K562 (cell line): ENCODE results near the gene RBBP4. TPM values are rescaled to one million over a fixed set of nuclear protein-coding genes. Genes with fewer than 3 reads are reported as not detected.

Source experiments
- ATAC-seq: fragments of 200-7000 bp; cut with Tn5 transposase; 3 replicates; pipeline ENCODE4 v1.9.1; 2020; ENCODE audit warnings: moderate library complexity
- BruUV-seq: library from RNA; stranded (reverse); fragments of 400-500 nt; replicated peaks from 2 replicates; lab custom pipeline; 2021; lab: Mats Ljungman, UMichigan
- CTCF ChIA-PET: fragments of 300-600 bp; formaldehyde crosslinking; extraction: SDS; loops from one replicate; lab custom pipeline; 2021; ENCODE audit warnings: low intra/inter-chr PET ratio; lab: Yijun Ruan, JAX
- POLR2A ChIA-PET: fragments of 300-600, 350-650 bp; sonication (Branson Sonifier 250); formaldehyde crosslinking; extraction: SDS; loops from one replicate; lab custom pipeline; 2021; ENCODE audit warnings: antibody characterized with exemption, inconsistent platforms; lab: Yijun Ruan, JAX
- DNase-seq, 4 experiments: peaks; one replicate each; pipeline versions ENCODE4 v3.0.0 to v3.0.0-alpha.2; 2011 to 2018; ENCODE audit warnings: low spot score in 3 of 4, mixed read lengths in 3 of 4; ENCODE audit errors: extremely low read depth in 1 of 4
- FAIRE-seq: peaks from 2 replicates; lab custom pipeline; 2011; peaks lifted over from hg19 to GRCh38; lab: Jason Lieb, UNC
- H2AFZ ChIP-seq: 2 replicates; pipeline ENCODE4 v1.6.0; 2011; ENCODE audit warnings: low read depth, low read length, control low read depth, inconsistent platforms
- H3K27ac ChIP-seq: fragments of 200-600 bp; 3 replicates; pipeline ENCODE4 v1.8.0; 2011; ENCODE audit warnings: low read depth, mild to moderate bottlenecking, control low read depth, inconsistent platforms, low read length, moderate library complexity, mixed read lengths; ENCODE audit errors: extremely low read depth
- H3K27me3 ChIP-seq, 2 experiments: fragments of 300-600 bp in 1 of 2; 2 replicates in 1 of 2; 3 replicates in 1 of 2; pipeline versions ENCODE4 v1.6.0 to v1.8.0; 2011; ENCODE audit warnings: inconsistent platforms in 2 of 2, low read length in 2 of 2, mild to moderate bottlenecking in 1 of 2, mixed read lengths in 1 of 2, moderate library complexity in 1 of 2; ENCODE audit not compliant: control insufficient read depth in 2 of 2, insufficient read depth in 2 of 2
- H3K36me3 ChIP-seq: fragments of 300-600 bp; 3 replicates; pipeline ENCODE4 v1.8.0; 2011; ENCODE audit warnings: mild to moderate bottlenecking, low read length, inconsistent platforms; ENCODE audit not compliant: control insufficient read depth, insufficient read depth
- H3K4me1 ChIP-seq, 2 experiments: fragments of 200-600 bp in 1 of 2; replicated peaks in 1 of 2; 2 replicates in 1 of 2; 3 replicates in 1 of 2; pipeline versions ENCODE4 v1.5.1 to v1.8.0; 2011; ENCODE audit warnings: inconsistent platforms in 2 of 2, low read length in 2 of 2, mild to moderate bottlenecking in 1 of 2, mixed read lengths in 1 of 2, moderate library complexity in 1 of 2; ENCODE audit not compliant: control insufficient read depth in 2 of 2, insufficient read depth in 2 of 2
- H3K4me2 ChIP-seq: 2 replicates; pipeline ENCODE4 v1.6.1; 2011; ENCODE audit warnings: low read length, control low read depth, inconsistent platforms, mixed read lengths; ENCODE audit not compliant: insufficient read depth
- H3K4me3 ChIP-seq: fragments of 200-600 bp; sonication (generic), shearing (Covaris generic); 2 replicates; pipeline ENCODE4 v1.5.1; 2016; ENCODE audit warnings: control low read depth, inconsistent platforms
- H3K79me2 ChIP-seq: fragments of 200-600 bp; 3 replicates; pipeline ENCODE4 v1.8.0; 2011; ENCODE audit warnings: low read length, inconsistent platforms; ENCODE audit not compliant: control insufficient read depth, insufficient read depth
- H3K9ac ChIP-seq, 2 experiments: 2 replicates each; pipeline versions ENCODE4 v1.6.0 to v1.6.1; 2011; ENCODE audit warnings: low read depth in 2 of 2, low read length in 2 of 2, control low read depth in 1 of 2, inconsistent platforms in 1 of 2, mild to moderate bottlenecking in 1 of 2, mixed read lengths in 1 of 2; ENCODE audit not compliant: insufficient read depth in 1 of 2
- H3K9me1 ChIP-seq: one replicate; pipeline ENCODE4 v1.6.0; 2011; ENCODE audit warnings: inconsistent platforms, mild to moderate bottlenecking, low read length, moderate library complexity; ENCODE audit not compliant: control insufficient read depth, insufficient read depth
- H3K9me3 ChIP-seq: replicated peaks from 2 replicates; pipeline ENCODE4 v1.5.1; 2011; ENCODE audit warnings: low read depth, low read length, inconsistent platforms; ENCODE audit not compliant: control insufficient read depth, insufficient read depth
- H4K20me1 ChIP-seq: replicated peaks from 2 replicates; pipeline ENCODE4 v1.6.1; 2011; ENCODE audit warnings: low read length, inconsistent platforms, mixed read lengths; ENCODE audit not compliant: control insufficient read depth, insufficient read depth
- CC2D1A ChIP-seq: fragments of 450-650 bp; IDR thresholded peaks from 2 replicates; pipeline ENCODE4 v1.6.1; 2017; ENCODE audit warnings: mild to moderate bottlenecking
- FOS ChIP-seq: IDR thresholded peaks from 3 replicates; pipeline ENCODE4 v1.6.1; 2011; ENCODE audit not compliant: insufficient read length; ENCODE audit errors: extremely low read depth
- NFYB ChIP-seq: IDR thresholded peaks from 2 replicates; pipeline ENCODE4 v1.6.1; 2011; ENCODE audit warnings: mild to moderate bottlenecking, moderate library complexity; ENCODE audit not compliant: insufficient read length; ENCODE audit errors: extremely low read depth
- POLR2A ChIP-seq: fragments of 450-650 bp; conservative IDR thresholded peaks from 2 replicates; pipeline ENCODE4 v1.6.1; 2016
- POLR2B ChIP-seq: fragments of 450-650 bp; IDR thresholded peaks from 2 replicates; pipeline ENCODE4 v1.6.1; 2018; ENCODE audit warnings: low read depth; ENCODE audit not compliant: partially characterized antibody
- U2AF2 ChIP-seq: fragments of 200-400 bp; formaldehyde crosslinking; optimal IDR thresholded peaks from 2 replicates; pipeline ENCODE3; 2017; ENCODE audit warnings: low read depth, mild to moderate bottlenecking, low read length
- WGBS: fragments of 100-300 bp; shearing (Covaris generic); methylation state at CpG from one replicate; pipeline ENCODE4 v1.1.6; 2016; ENCODE audit warnings: low coverage, mixed read lengths; ENCODE audit not compliant: insufficient coverage; ENCODE audit errors: missing lambda C conversion rate; 5-methylcytosine and 5-hydroxymethylcytosine counted together
- in situ Hi-C: fragments of 300-500 bp; cut with MboI; formaldehyde crosslinking; loops from 4 replicates; pipeline ENCODE4 v1.15.0; 2018; ENCODE audit warnings: inconsistent platforms, mixed read lengths
- intact Hi-C: fragments of 100-400 bp; cut with micrococcal nuclease; formaldehyde crosslinking; loops from 2 replicates; pipeline ENCODE4 v1.14.2; 2022
- polyA plus RNA-seq, 8 experiments: library from polyadenylated mRNA; depleted of rRNA in 4 of 8; stranded (reverse) in 5 of 8; unstranded in 3 of 8; fragments of >200 nt; fragmentation: Nextera tagmentation in 2 of 8; fragmentation: Illumina TruSeq in 1 of 8; extraction: Ambion mirVana in 2 of 8; extraction: Trizol in 1 of 8; gene quantifications; 2 replicates each; pipeline versions ENCODE4 v1.2.1 to v1.2.3, GENCODE V29; 2011 to 2014; ENCODE audit warnings: inconsistent platforms in 1 of 8, missing spikeins in 1 of 8
- total RNA-seq, 7 experiments: library from RNA; depleted of rRNA in 6 of 7; stranded (reverse); fragments of >200 nt in 6 of 7; fragmentation: Illumina TruSeq in 2 of 7; extraction: Trizol in 2 of 7; gene quantifications; 2 replicates each; pipeline versions ENCODE4 v1.2.1 to v1.2.3, GENCODE V29; 2011 to 2021; ENCODE audit warnings: low replicate concordance in 1 of 7

Gene RBBP4
- total and polyA plus RNA-seq, 9 of the 15 experiments (the other 6 are each of a cell fraction or from before 2014, with no cell fraction given): 185 to 409 (median 259) TPM

DNA sequence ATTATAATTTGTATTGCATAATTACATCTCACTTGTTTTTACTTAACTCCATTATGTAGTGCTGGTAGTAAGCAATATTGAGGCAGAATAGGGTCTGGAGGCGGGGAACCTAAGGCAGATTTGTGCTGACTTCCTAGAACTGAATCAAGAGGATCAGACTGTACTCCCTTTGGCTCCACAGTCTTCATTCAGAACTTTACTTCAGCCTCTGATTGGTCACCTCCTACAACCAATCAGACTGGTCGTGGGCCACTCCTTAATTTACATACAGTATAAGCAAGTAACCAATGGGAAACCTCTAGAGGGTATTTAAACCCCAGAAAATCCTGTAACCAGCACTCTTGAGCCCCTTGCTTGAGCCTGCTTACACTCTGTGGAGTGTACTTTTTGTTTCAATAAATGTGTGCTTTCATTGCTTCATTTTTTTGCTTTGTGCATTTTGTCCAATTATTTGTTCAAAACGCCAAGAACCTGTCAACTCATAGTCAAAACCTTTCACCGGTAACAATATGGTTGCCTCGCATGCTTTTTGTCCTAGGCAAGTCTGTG, 32.3 kb upstream of the RBBP4 start:
- no peak overlapping the region for H3K27ac ChIP-seq
- 75% methylated on average over 5 of the region's 5 CpGs for WGBS
- ChIA-PET CTCF (interaction anchor here (0.6 kb wide), 1 partner anchor 83 kb away, joined by 3 read pairs; no protein-coding TSS in a partner anchor), POLR2A (no interaction called here)
- no peaks in the 10 kb centered on the region; the same call in 1 of the 2 replicates for H4K20me1 ChIP-seq
- H3K9me3 ChIP-seq: no peaks in the 10 kb centered on the region
- no peak overlapping the region for H3K9ac ChIP-seq
- DNase-seq (peak; percentile 24 to 64 (median 46)), FAIRE-seq (peak; percentile 85), ATAC-seq (peak; percentile 99)
- H3K4me1 ChIP-seq: no peaks in the 10 kb centered on the region; a peak in 1 of 5 replicates
- no peak overlapping the region for H3K4me2 ChIP-seq
- in situ Hi-C loops (no loop called here), intact Hi-C loops (no loop called here)
- H3K9me1 ChIP-seq: no peaks in the 10 kb centered on the region
- H2AFZ ChIP-seq: no peak overlapping the region
- TF ChIP-seq POLR2B: peak; percentile 15
- peak; percentile 42 for TF ChIP-seq POLR2A
- peak; percentile 54; the same call in 1 of the 2 replicates for TF ChIP-seq CC2D1A
- peak; percentile 66 for TF ChIP-seq NFYB
- TF ChIP-seq FOS: peak; percentile 2
- TF ChIP-seq U2AF2: no peak
- H3K27me3 ChIP-seq: no peaks in the 10 kb centered on the region
- H3K36me3 ChIP-seq: peaks cover 19% of the 10 kb centered on the region; the same call in 1 of the 3 replicates
- H3K4me3 ChIP-seq: no peak overlapping the region
- no TSS peak for BruUV-seq
- no peaks in the 10 kb centered on the region for H3K79me2 ChIP-seq
